ENCODE measurements around the gene CMC2.

CMC2 gene

GRCh38 chr16:81003064-81003463, 3.6 kb downstream of the CMC2 start:
- no peak for DNase-seq (ENCODE audit: low spot score)

GRCh38 chr16:81001330-81001729, 5.4 kb downstream of the CMC2 start:
- no peak for DNase-seq (ENCODE audit: low spot score)

- no peak for DNase-seq (ENCODE audit: low spot score)
Observed at GRCh38 chr16:81000873-81001272, 5.8 kb downstream of the CMC2 start.

- DNase-seq (ENCODE audit: low spot score): no peak
Observed at GRCh38 chr16:80997964-80998620, 8.6 kb downstream of the CMC2 start.

- DNase-seq (ENCODE audit: low spot score): no peak
Observed at GRCh38 chr16:80997139-80997798, 9.4 kb downstream of the CMC2 start.

GRCh38 chr16:80996688-80997138, 10.0 kb downstream of the CMC2 start:
- no peak for DNase-seq (ENCODE audit: low spot score)

- DNase-seq (ENCODE audit: low spot score): no peak
Observed at GRCh38 chr16:80994451-80994850, 12.2 kb downstream of the CMC2 start.

- DNase-seq (ENCODE audit: low spot score): no peak
Observed at GRCh38 chr16:80993834-80994233, 12.9 kb downstream of the CMC2 start.

GRCh38 chr16:80993307-80993706, 13.4 kb downstream of the CMC2 start:
- DNase-seq (ENCODE audit: low spot score): no peak

GRCh38 chr16:80992676-80993293, 13.9 kb downstream of the CMC2 start:
- no peak for DNase-seq (ENCODE audit: low spot score)

- no peak for DNase-seq (ENCODE audit: low spot score)
Observed at GRCh38 chr16:80991792-80992430, 14.8 kb downstream of the CMC2 start.

- DNase-seq (ENCODE audit: low spot score): no peak
Observed at GRCh38 chr16:80990978-80991377, 15.7 kb downstream of the CMC2 start.

GRCh38 chr16:80990577-80990976, 16.1 kb downstream of the CMC2 start:
- no peak for DNase-seq (ENCODE audit: low spot score)

GRCh38 chr16:80989801-80990200, 16.9 kb downstream of the CMC2 start:
- DNase-seq (ENCODE audit: low spot score): no peak

GRCh38 chr16:80988756-80989155, 17.9 kb downstream of the CMC2 start:
- no peak for DNase-seq (ENCODE audit: low spot score)

- no peak for DNase-seq (ENCODE audit: low spot score)
Observed at GRCh38 chr16:80986557-80986956, 20.1 kb downstream of the CMC2 start.

GRCh38 chr16:80985611-80986010, 21.1 kb downstream of the CMC2 start:
- DNase-seq (ENCODE audit: low spot score): no peak

GRCh38 chr16:80984124-80984892, 22.4 kb downstream of the CMC2 start:
- no peak for DNase-seq (ENCODE audit: low spot score)

GRCh38 chr16:80982646-80983045, 24.0 kb downstream of the CMC2 start:
- no peak for DNase-seq (ENCODE audit: low spot score)

- no peak for DNase-seq (ENCODE audit: low spot score)
Observed at GRCh38 chr16:80981103-80981502, 25.6 kb downstream of the CMC2 start.

- DNase-seq (ENCODE audit: low spot score): no peak
Observed at GRCh38 chr16:80976946-80977345, 29.7 kb downstream of the CMC2 start.

All from CD4-positive, alpha-beta T cell treated with Interleukin-15 for 4 hours (primary cell).